HepG2 (cell line): ENCODE measurements around the gene FAM222B. TPM values are rescaled to one million over a fixed set of nuclear protein-coding genes. Genes with fewer than 3 reads are reported as not detected.
A peak's percentile ranks its signal among the peaks of the same experiment; 100 is the strongest.

Experiments
- ETV6 ChIP-seq: sonication (generic); formaldehyde crosslinking; conservative IDR thresholded peaks from 2 replicates; pipeline ENCODE4 v1.4.0; 2020; ENCODE audit warnings: missing genetic modification reagents
- IRF2 ChIP-seq: IDR thresholded peaks from 2 replicates; pipeline ENCODE4 v1.6.1; 2018; ENCODE audit warnings: missing genetic modification reagents, missing compliant biosample characterization
- LCORL ChIP-seq, 2 experiments: fragments of 450-650 bp in 1 of 2; sonication (generic) in 1 of 2; formaldehyde crosslinking in 1 of 2; IDR thresholded peaks; 2 replicates each; pipeline versions ENCODE4 v1.5.0 to v1.6.1; 2017 to 2020; ENCODE audit warnings: antibody characterized with exemption in 1 of 2, missing genetic modification reagents in 1 of 2
- MED1 ChIP-seq: sonication (generic); formaldehyde crosslinking; IDR thresholded peaks from 2 replicates; pipeline ENCODE4 v1.4.0; 2020; ENCODE audit warnings: missing genetic modification reagents
- NCOA5 ChIP-seq: sonication (generic); formaldehyde crosslinking; IDR thresholded peaks from 2 replicates; pipeline ENCODE4 v1.4.0; 2020; ENCODE audit warnings: missing genetic modification reagents
- NFE2 ChIP-seq: sonication (generic); formaldehyde crosslinking; IDR thresholded peaks from 2 replicates; pipeline ENCODE4 v1.4.0; 2020; ENCODE audit warnings: missing genetic modification reagents
- SAFB2 ChIP-seq: sonication (generic); formaldehyde crosslinking; IDR thresholded peaks from 2 replicates; pipeline ENCODE4 v1.5.1; 2020; ENCODE audit warnings: missing genetic modification reagents, low read depth, mild to moderate bottlenecking, borderline replicate concordance
- SMAD3 ChIP-seq: sonication (generic); formaldehyde crosslinking; IDR thresholded peaks from 2 replicates; pipeline ENCODE4 v1.4.0; 2020; ENCODE audit warnings: missing genetic modification reagents
- SRSF9 ChIP-seq: fragments of 200-400 bp; formaldehyde crosslinking; IDR thresholded peaks from 2 replicates; pipeline ENCODE4 v1.6.1; 2018; ENCODE audit warnings: borderline replicate concordance, mild to moderate bottlenecking, low read depth, low read length; ENCODE audit not compliant: insufficient read depth, poor library complexity, severe bottlenecking
- SRY ChIP-seq: sonication (generic); formaldehyde crosslinking; IDR thresholded peaks from 2 replicates; pipeline ENCODE4 v1.8.0; 2022; ENCODE audit warnings: mild to moderate bottlenecking, missing genetic modification reagents
- STAT5B ChIP-seq: sonication (generic); formaldehyde crosslinking; IDR thresholded peaks from 2 replicates; pipeline ENCODE4 v1.4.0; 2020; ENCODE audit warnings: missing genetic modification reagents
- TBP ChIP-seq: sonication (generic); formaldehyde crosslinking; IDR thresholded peaks from 2 replicates; pipeline ENCODE4 v1.5.0; 2020; ENCODE audit warnings: missing genetic modification reagents
- ZBTB8A ChIP-seq: sonication (generic); formaldehyde crosslinking; IDR thresholded peaks from 2 replicates; pipeline ENCODE4 v1.4.0; 2020; ENCODE audit warnings: mild to moderate bottlenecking, low read depth, missing genetic modification reagents, borderline replicate concordance
- ZEB1 ChIP-seq: IDR thresholded peaks from 2 replicates; pipeline ENCODE4 v1.6.1; 2012; ENCODE audit warnings: mild to moderate bottlenecking, low read depth, inconsistent platforms; ENCODE audit not compliant: insufficient replicate concordance
- ZFAT ChIP-seq: sonication (generic); formaldehyde crosslinking; conservative IDR thresholded peaks from 2 replicates; pipeline ENCODE4 v1.8.1; 2023; ENCODE audit warnings: missing genetic modification reagents, inconsistent platforms
- ZNF12 ChIP-seq: sonication (generic); formaldehyde crosslinking; IDR thresholded peaks from 2 replicates; pipeline ENCODE4 v1.5.0; 2020; ENCODE audit warnings: missing genetic modification reagents
- ZNF547 ChIP-seq: sonication (generic); formaldehyde crosslinking; IDR thresholded peaks from 2 replicates; pipeline ENCODE4 v1.5.1; 2020; ENCODE audit warnings: mild to moderate bottlenecking, missing genetic modification reagents
- ZNF83 ChIP-seq: sonication (generic); formaldehyde crosslinking; IDR thresholded peaks from 2 replicates; pipeline ENCODE4 v1.4.0; 2020; ENCODE audit warnings: missing genetic modification reagents, mild to moderate bottlenecking, borderline replicate concordance
- ZNF883 ChIP-seq: sonication (generic); formaldehyde crosslinking; IDR thresholded peaks from 2 replicates; pipeline ENCODE4 v1.5.1; 2020; ENCODE audit warnings: mild to moderate bottlenecking, missing genetic modification reagents; ENCODE audit errors: not compliant biosample characterization
- polyA plus RNA-seq, 8 experiments: library from polyadenylated mRNA; depleted of rRNA in 3 of 8; stranded (reverse) in 7 of 8; unstranded in 1 of 8; fragments of >200 nt; fragmentation: Illumina TruSeq in 4 of 8; extraction: Trizol in 4 of 8; gene quantifications; 2 replicates each; pipeline versions ENCODE4 v1.2.1 to v1.2.3, GENCODE V29; 2011 to 2016; ENCODE audit warnings: low read depth in 4 of 8, missing spikeins in 1 of 8, mixed read lengths in 1 of 8; ENCODE audit not compliant: insufficient read depth in 1 of 8
- total RNA-seq, 5 experiments: library from RNA; depleted of rRNA; stranded (reverse); fragments of >200 nt; fragmentation: Illumina TruSeq; extraction: Trizol; gene quantifications; 2 replicates each; pipeline ENCODE4 v1.2.3, GENCODE V29; 2016; ENCODE audit warnings: low read depth in 1 of 5
- TF ChIP-seq, protein P1 (sequence below): sonication (generic); formaldehyde crosslinking; conservative IDR thresholded peaks from 2 replicates; pipeline ENCODE4 v1.8.1; 2023; ENCODE audit warnings: missing genetic modification reagents
- TF ChIP-seq, protein P2 (sequence below): IDR thresholded peaks from 2 replicates; pipeline ENCODE4 v1.6.1; 2016; ENCODE audit warnings: low read depth
- TF ChIP-seq, protein P3 (sequence below): sonication (generic); formaldehyde crosslinking; IDR thresholded peaks from 2 replicates; pipeline ENCODE4 v1.8.1; 2023; ENCODE audit warnings: mild to moderate bottlenecking, inconsistent platforms, moderate library complexity, missing genetic modification reagents, borderline replicate concordance

The FAM222B gene
- total and polyA plus RNA-seq, 2 of the 13 experiments (the other 11 are each of a cell fraction or from before 2014, with no cell fraction given) = 3.5 to 7.3 TPM

DNA sequence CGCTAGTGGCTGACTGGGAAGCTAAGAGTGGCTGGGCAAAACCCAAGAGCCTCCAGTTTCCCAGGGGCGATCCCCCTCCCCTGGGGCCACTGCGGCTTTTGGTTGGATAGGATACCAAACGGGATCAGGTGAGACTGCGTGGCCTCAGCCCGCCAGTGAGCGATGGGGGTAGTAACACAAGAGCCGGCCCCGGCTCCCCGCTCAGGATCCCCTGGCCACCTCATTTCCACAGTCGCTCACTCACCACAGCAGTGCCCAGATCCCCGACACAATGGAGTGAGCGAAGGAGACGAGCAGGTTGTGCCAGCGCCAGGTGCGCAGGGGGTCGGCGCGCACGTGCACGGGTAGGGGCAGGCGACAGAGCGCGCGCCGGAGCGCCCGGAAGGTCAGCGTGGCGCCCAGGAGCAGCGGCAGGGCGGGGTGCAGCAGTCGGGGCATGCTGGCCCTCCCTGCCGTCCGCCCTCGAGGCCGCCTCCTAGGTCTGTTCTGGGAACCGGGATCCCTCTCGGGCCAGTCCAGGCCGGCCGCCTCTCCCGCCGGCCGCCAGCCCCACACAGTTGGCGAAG, 116.8 kb downstream of the FAM222B start (continued):
- TF ChIP-seq, protein P1, sequence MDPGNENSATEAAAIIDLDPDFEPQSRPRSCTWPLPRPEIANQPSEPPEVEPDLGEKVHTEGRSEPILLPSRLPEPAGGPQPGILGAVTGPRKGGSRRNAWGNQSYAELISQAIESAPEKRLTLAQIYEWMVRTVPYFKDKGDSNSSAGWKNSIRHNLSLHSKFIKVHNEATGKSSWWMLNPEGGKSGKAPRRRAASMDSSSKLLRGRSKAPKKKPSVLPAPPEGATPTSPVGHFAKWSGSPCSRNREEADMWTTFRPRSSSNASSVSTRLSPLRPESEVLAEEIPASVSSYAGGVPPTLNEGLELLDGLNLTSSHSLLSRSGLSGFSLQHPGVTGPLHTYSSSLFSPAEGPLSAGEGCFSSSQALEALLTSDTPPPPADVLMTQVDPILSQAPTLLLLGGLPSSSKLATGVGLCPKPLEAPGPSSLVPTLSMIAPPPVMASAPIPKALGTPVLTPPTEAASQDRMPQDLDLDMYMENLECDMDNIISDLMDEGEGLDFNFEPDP (CRISPR knock-in tag) = no peak
- TF ChIP-seq SRSF9 (no peak), SAFB2 (CRISPR knock-in tag) (peak; percentile 72; the same call in 1 of the 2 replicates), MED1 (CRISPR knock-in tag) (peak; percentile 47), SMAD3 (no peak), ZNF12 (CRISPR knock-in tag) (no peak), IRF2 (CRISPR knock-in tag) (peak; percentile 31; the same call in 1 of the 2 replicates), ETV6 (CRISPR knock-in tag) (no peak), SRY (peak; percentile 79), ZFAT (CRISPR knock-in tag) (no peak; the same call in 1 of the 2 replicates), ZBTB8A (CRISPR knock-in tag) (peak; percentile 60; the same call in 1 of the 2 replicates), LCORL (IDR thresholded peaks at IDR 0.05) (no peak), LCORL (CRISPR knock-in tag; IDR thresholded peaks at IDR 0.05) (no peak), TBP (CRISPR knock-in tag) (no peak), ZNF883 (CRISPR knock-in tag) (peak; percentile 94), ZEB1 (peak; percentile 5), ZNF83 (no peak; the same call in 1 of the 2 replicates), NFE2 (no peak), STAT5B (CRISPR knock-in tag) (peak; percentile 71; the same call in 1 of the 2 replicates), NCOA5 (CRISPR knock-in tag) (peak; percentile 11; the same call in 1 of the 2 replicates), ZNF547 (CRISPR knock-in tag) (peak; percentile 84)
- TF ChIP-seq, protein P2, sequence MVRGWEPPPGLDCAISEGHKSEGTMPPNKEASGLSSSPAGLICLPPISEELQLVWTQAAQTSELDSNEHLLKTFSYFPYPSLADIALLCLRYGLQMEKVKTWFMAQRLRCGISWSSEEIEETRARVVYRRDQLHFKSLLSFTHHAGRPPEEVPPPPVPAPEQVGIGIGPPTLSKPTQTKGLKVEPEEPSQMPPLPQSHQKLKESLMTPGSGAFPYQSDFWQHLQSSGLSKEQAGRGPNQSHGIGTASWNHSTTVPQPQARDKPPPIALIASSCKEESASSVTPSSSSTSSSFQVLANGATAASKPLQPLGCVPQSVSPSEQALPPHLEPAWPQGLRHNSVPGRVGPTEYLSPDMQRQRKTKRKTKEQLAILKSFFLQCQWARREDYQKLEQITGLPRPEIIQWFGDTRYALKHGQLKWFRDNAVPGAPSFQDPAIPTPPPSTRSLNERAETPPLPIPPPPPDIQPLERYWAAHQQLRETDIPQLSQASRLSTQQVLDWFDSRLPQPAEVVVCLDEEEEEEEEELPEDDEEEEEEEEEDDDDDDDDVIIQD (CRISPR knock-in tag) = no peak
- TF ChIP-seq, protein P3, sequence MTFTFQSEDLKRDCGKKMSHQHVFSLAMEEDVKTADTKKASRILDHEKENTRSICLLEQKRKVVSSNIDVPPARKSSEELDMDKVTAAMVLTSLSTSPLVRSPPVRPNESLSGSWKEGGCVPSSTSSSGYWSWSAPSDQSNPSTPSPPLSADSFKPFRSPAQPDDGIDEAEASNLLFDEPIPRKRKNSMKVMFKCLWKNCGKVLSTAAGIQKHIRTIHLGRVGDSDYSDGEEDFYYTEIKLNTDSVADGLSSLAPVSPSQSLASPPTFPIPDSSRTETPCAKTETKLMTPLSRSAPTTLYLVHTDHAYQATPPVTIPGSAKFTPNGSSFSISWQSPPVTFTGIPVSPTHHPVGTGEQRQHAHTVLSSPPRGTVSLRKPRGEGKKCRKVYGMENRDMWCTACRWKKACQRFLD (CRISPR knock-in tag) = peak; percentile 73; the same call in 1 of the 2 replicates
